HEK293 (cell line): ENCODE results near the gene RPL22.

ENCODE experiments used
- BCL11B ChIP-seq: fragments of 450-650 bp; formaldehyde crosslinking; IDR thresholded peaks from 2 replicates; pipeline ENCODE4 v1.5.1; 2016; ENCODE audit warnings: low read depth, missing biosample characterization, missing genetic modification characterization
- IKZF3 ChIP-seq: fragments of 450-650 bp; IDR thresholded peaks from 2 replicates; pipeline ENCODE4 v1.5.0; 2018; ENCODE audit warnings: missing biosample characterization, mild to moderate bottlenecking, missing genetic modification characterization, moderate library complexity
- KLF7 ChIP-seq: fragments of 450-650 bp; formaldehyde crosslinking; IDR thresholded peaks from 2 replicates; pipeline ENCODE4 v1.5.1; 2016; ENCODE audit warnings: missing biosample characterization, missing genetic modification characterization, borderline replicate concordance
- KLF8 ChIP-seq: fragments of 450-650 bp; formaldehyde crosslinking; IDR thresholded peaks from 2 replicates; pipeline ENCODE4 v1.5.1; 2016; ENCODE audit warnings: missing biosample characterization, missing genetic modification characterization
- OVOL3 ChIP-seq: fragments of 450-650 bp; formaldehyde crosslinking; IDR thresholded peaks from 2 replicates; pipeline ENCODE4 v1.5.1; 2016; ENCODE audit warnings: missing biosample characterization, missing genetic modification characterization
- SP7 ChIP-seq: fragments of 450-650 bp; formaldehyde crosslinking; IDR thresholded peaks from 2 replicates; pipeline ENCODE4 v1.5.1; 2016; ENCODE audit warnings: missing biosample characterization, missing genetic modification characterization
- TCF7L2 ChIP-seq: IDR thresholded peaks from 2 replicates; pipeline ENCODE4 v1.6.1; 2011; ENCODE audit warnings: low read depth, mild to moderate bottlenecking, inconsistent platforms, low read length, moderate library complexity, borderline replicate concordance
- YY2 ChIP-seq: fragments of 450-650 bp; formaldehyde crosslinking; IDR thresholded peaks from 2 replicates; pipeline ENCODE4 v1.5.1; 2016; ENCODE audit warnings: missing biosample characterization, missing genetic modification characterization
- ZBTB48 ChIP-seq: fragments of 450-650 bp; formaldehyde crosslinking; IDR thresholded peaks from 2 replicates; pipeline ENCODE4 v1.5.1; 2016; ENCODE audit warnings: missing biosample characterization, missing genetic modification characterization
- ZNF146 ChIP-seq: fragments of 450-650 bp; formaldehyde crosslinking; IDR thresholded peaks from 2 replicates; pipeline ENCODE4 v1.5.1; 2016; ENCODE audit warnings: missing biosample characterization, missing genetic modification characterization
- ZNF24 ChIP-seq: fragments of 450-650 bp; formaldehyde crosslinking; IDR thresholded peaks from 2 replicates; pipeline ENCODE4 v1.5.1; 2016; ENCODE audit warnings: missing biosample characterization, missing genetic modification characterization
- ZNF266 ChIP-seq: fragments of 450-650 bp; formaldehyde crosslinking; IDR thresholded peaks from 2 replicates; pipeline ENCODE4 v1.5.1; 2016; ENCODE audit warnings: missing biosample characterization, missing genetic modification characterization, low read depth
- ZNF341 ChIP-seq: fragments of 450-650 bp; formaldehyde crosslinking; IDR thresholded peaks from 2 replicates; pipeline ENCODE4; 2016; ENCODE audit warnings: low read depth, missing biosample characterization, missing genetic modification characterization
- ZNF37A ChIP-seq: fragments of 450-650 bp; IDR thresholded peaks from 2 replicates; pipeline ENCODE4 v1.5.1; 2018; ENCODE audit warnings: missing biosample characterization, missing genetic modification characterization
- ZNF548 ChIP-seq: fragments of 450-650 bp; formaldehyde crosslinking; IDR thresholded peaks from 2 replicates; pipeline ENCODE4 v1.5.1; 2016; ENCODE audit warnings: missing biosample characterization, missing genetic modification characterization
- ZNF571 ChIP-seq: fragments of 450-650 bp; formaldehyde crosslinking; IDR thresholded peaks from 2 replicates; pipeline ENCODE4 v1.5.0; 2017; ENCODE audit warnings: missing biosample characterization, missing genetic modification characterization
- ZNF658 ChIP-seq: fragments of 450-650 bp; formaldehyde crosslinking; IDR thresholded peaks from 2 replicates; pipeline ENCODE4; 2016; ENCODE audit warnings: missing biosample characterization, missing genetic modification characterization
- ZNF677 ChIP-seq: fragments of 450-650 bp; IDR thresholded peaks from 2 replicates; pipeline ENCODE4 v1.5.0; 2018; ENCODE audit warnings: missing biosample characterization, mild to moderate bottlenecking, missing genetic modification characterization, moderate library complexity
- ZNF777 ChIP-seq: fragments of 450-650 bp; formaldehyde crosslinking; IDR thresholded peaks from 2 replicates; pipeline ENCODE4 v1.5.1; 2017; ENCODE audit warnings: missing biosample characterization, missing genetic modification characterization, borderline replicate concordance
- ZNF843 ChIP-seq: fragments of 450-650 bp; formaldehyde crosslinking; IDR thresholded peaks from 2 replicates; pipeline ENCODE4 v1.5.1; 2016; ENCODE audit warnings: missing biosample characterization, missing genetic modification characterization
- ZXDB ChIP-seq: fragments of 450-650 bp; formaldehyde crosslinking; IDR thresholded peaks from 2 replicates; pipeline ENCODE4 v1.5.1; 2016; ENCODE audit warnings: missing biosample characterization, missing genetic modification characterization
- TF ChIP-seq, protein P1 (sequence below): fragments of 450-650 bp; IDR thresholded peaks from 2 replicates; pipeline ENCODE4 v1.5.1; 2018; ENCODE audit warnings: missing biosample characterization, mild to moderate bottlenecking, missing genetic modification characterization
- TF ChIP-seq, protein P2 (sequence below): fragments of 450-650 bp; formaldehyde crosslinking; IDR thresholded peaks from 2 replicates; pipeline ENCODE4 v1.5.1; 2017; ENCODE audit warnings: missing biosample characterization, missing genetic modification characterization
- TF ChIP-seq, protein P3 (sequence below): fragments of 450-650 bp; formaldehyde crosslinking; IDR thresholded peaks from 2 replicates; pipeline ENCODE4 v1.5.1; 2016; ENCODE audit warnings: missing biosample characterization, missing genetic modification characterization
- TF ChIP-seq, protein P4 (sequence below): fragments of 450-650 bp; formaldehyde crosslinking; optimal IDR thresholded peaks from 2 replicates; pipeline ENCODE3; 2016; ENCODE audit warnings: missing biosample characterization, mild to moderate bottlenecking, missing genetic modification characterization
- TF ChIP-seq, protein P5 (sequence below): fragments of 450-650 bp; formaldehyde crosslinking; IDR thresholded peaks from 2 replicates; pipeline ENCODE4 v1.5.1; 2016; ENCODE audit warnings: missing biosample characterization, missing genetic modification characterization
- TF ChIP-seq, protein P6 (sequence below): fragments of 450-650 bp; formaldehyde crosslinking; IDR thresholded peaks from 2 replicates; pipeline ENCODE4 v1.5.1; 2017; ENCODE audit warnings: missing biosample characterization, mild to moderate bottlenecking, missing genetic modification characterization, moderate library complexity
- TF ChIP-seq, protein P7 (sequence below): fragments of 450-650 bp; formaldehyde crosslinking; IDR thresholded peaks from 2 replicates; pipeline ENCODE4; 2016; ENCODE audit warnings: missing biosample characterization, missing genetic modification characterization

The RPL22 gene

DNA sequence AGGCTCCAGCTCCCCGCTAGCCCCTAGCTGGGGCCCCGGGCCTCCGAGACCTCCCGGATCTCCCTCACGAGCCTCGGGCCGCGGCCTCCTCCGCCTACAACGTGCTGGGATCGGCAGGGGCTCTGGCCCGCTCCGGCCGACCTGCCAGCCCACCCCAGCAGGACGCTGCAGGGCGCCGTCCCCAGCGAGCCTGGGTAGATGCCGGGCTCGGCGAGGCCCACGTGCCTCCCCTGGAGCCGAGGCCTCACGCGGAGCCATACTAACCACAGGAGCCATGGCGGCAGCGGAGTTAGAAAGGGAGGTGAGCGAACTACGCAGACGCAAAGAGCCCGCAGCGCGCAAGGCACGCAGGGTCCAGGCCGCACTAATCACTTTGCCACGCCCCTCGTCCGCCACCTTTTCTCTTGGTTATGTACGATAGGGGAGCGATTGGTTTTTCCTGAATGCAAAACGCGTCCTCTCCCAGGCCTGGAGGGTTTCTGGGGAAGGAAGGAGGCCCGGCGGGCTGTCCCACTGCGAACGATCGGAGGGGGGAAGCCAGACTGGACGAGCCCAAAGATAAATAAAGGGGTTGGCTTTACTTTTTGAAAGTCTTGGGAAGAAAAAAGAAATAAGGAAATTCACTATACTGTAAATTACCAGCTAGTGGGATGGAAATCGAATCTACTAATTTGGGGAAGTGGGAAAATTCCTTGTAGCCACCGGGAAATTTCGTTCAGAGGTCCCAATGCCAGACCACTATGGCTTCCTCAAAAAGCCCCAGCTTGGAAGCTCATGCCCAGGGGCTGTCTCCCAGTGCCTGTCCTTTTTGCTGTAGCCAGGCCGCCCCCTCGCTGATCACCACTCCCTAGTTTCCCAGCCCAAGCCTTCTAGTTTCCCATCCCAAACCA lies at the start of gene RPL22 (continued):
- TF ChIP-seq, protein P1, sequence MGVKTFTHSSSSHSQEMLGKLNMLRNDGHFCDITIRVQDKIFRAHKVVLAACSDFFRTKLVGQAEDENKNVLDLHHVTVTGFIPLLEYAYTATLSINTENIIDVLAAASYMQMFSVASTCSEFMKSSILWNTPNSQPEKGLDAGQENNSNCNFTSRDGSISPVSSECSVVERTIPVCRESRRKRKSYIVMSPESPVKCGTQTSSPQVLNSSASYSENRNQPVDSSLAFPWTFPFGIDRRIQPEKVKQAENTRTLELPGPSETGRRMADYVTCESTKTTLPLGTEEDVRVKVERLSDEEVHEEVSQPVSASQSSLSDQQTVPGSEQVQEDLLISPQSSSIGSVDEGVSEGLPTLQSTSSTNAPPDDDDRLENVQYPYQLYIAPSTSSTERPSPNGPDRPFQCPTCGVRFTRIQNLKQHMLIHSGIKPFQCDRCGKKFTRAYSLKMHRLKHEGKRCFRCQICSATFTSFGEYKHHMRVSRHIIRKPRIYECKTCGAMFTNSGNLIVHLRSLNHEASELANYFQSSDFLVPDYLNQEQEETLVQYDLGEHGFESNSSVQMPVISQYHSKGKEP (tag by site-specific recombination), result peak; percentile 70; the same call in 1 of the 2 replicates
- TF ChIP-seq ZNF548 (no peak), BCL11B (tag by site-specific recombination) (no peak), ZNF843 (peak; percentile 13; the same call in 1 of the 2 replicates), ZNF341 (tag by site-specific recombination) (peak; percentile 74), ZNF571 (tag by site-specific recombination) (no peak), ZNF24 (tag by site-specific recombination) (peak; percentile 35; the same call in 1 of the 2 replicates), ZXDB (peak; percentile 95), KLF7 (tag by site-specific recombination) (peak; percentile 89; the same call in 1 of the 2 replicates), IKZF3 (tag by site-specific recombination) (peak; percentile 96), ZNF777 (no peak), ZNF658 (tag by site-specific recombination) (no peak), OVOL3 (tag by site-specific recombination) (no peak), YY2 (tag by site-specific recombination) (peak; percentile 98), ZNF146 (tag by site-specific recombination) (no peak), ZBTB48 (tag by site-specific recombination) (peak; percentile 98), ZNF677 (no peak), SP7 (tag by site-specific recombination) (peak; percentile 78), TCF7L2 (no peak; the same call in 1 of the 2 replicates), ZNF37A (tag by site-specific recombination) (0 out of 2 replicates have a peak, but pooled peaks have one; percentile 13), KLF8 (tag by site-specific recombination) (peak; percentile 96), ZNF266 (tag by site-specific recombination) (no peak)
- TF ChIP-seq, protein P2, sequence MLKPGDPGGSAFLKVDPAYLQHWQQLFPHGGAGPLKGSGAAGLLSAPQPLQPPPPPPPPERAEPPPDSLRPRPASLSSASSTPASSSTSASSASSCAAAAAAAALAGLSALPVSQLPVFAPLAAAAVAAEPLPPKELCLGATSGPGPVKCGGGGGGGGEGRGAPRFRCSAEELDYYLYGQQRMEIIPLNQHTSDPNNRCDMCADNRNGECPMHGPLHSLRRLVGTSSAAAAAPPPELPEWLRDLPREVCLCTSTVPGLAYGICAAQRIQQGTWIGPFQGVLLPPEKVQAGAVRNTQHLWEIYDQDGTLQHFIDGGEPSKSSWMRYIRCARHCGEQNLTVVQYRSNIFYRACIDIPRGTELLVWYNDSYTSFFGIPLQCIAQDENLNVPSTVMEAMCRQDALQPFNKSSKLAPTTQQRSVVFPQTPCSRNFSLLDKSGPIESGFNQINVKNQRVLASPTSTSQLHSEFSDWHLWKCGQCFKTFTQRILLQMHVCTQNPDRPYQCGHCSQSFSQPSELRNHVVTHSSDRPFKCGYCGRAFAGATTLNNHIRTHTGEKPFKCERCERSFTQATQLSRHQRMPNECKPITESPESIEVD (tag by site-specific recombination), result no peak
- TF ChIP-seq, protein P3, sequence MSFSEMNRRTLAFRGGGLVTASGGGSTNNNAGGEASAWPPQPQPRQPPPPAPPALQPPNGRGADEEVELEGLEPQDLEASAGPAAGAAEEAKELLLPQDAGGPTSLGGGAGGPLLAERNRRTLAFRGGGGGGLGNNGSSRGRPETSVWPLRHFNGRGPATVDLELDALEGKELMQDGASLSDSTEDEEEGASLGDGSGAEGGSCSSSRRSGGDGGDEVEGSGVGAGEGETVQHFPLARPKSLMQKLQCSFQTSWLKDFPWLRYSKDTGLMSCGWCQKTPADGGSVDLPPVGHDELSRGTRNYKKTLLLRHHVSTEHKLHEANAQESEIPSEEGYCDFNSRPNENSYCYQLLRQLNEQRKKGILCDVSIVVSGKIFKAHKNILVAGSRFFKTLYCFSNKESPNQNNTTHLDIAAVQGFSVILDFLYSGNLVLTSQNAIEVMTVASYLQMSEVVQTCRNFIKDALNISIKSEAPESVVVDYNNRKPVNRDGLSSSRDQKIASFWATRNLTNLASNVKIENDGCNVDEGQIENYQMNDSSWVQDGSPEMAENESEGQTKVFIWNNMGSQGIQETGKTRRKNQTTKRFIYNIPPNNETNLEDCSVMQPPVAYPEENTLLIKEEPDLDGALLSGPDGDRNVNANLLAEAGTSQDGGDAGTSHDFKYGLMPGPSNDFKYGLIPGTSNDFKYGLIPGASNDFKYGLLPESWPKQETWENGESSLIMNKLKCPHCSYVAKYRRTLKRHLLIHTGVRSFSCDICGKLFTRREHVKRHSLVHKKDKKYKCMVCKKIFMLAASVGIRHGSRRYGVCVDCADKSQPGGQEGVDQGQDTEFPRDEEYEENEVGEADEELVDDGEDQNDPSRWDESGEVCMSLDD (tag by site-specific recombination), result no peak
- TF ChIP-seq, protein P4, sequence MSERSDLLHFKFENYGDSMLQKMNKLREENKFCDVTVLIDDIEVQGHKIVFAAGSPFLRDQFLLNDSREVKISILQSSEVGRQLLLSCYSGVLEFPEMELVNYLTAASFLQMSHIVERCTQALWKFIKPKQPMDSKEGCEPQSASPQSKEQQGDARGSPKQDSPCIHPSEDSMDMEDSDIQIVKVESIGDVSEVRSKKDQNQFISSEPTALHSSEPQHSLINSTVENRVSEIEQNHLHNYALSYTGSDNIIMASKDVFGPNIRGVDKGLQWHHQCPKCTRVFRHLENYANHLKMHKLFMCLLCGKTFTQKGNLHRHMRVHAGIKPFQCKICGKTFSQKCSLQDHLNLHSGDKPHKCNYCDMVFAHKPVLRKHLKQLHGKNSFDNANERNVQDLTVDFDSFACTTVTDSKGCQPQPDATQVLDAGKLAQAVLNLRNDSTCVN (tag by site-specific recombination), result peak; percentile 62
- TF ChIP-seq, protein P5, sequence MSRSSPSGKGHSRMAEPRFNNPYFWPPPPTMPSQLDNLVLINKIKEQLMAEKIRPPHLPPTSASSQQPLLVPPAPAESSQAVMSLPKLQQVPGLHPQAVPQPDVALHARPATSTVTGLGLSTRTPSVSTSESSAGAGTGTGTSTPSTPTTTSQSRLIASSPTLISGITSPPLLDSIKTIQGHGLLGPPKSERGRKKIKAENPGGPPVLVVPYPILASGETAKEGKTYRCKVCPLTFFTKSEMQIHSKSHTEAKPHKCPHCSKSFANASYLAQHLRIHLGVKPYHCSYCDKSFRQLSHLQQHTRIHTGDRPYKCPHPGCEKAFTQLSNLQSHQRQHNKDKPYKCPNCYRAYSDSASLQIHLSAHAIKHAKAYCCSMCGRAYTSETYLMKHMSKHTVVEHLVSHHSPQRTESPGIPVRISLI (tag by site-specific recombination), result no peak
- TF ChIP-seq, protein P6, sequence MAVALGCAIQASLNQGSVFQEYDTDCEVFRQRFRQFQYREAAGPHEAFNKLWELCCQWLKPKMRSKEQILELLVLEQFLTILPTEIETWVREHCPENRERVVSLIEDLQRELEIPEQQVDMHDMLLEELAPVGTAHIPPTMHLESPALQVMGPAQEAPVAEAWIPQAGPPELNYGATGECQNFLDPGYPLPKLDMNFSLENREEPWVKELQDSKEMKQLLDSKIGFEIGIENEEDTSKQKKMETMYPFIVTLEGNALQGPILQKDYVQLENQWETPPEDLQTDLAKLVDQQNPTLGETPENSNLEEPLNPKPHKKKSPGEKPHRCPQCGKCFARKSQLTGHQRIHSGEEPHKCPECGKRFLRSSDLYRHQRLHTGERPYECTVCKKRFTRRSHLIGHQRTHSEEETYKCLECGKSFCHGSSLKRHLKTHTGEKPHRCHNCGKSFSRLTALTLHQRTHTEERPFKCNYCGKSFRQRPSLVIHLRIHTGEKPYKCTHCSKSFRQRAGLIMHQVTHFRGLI, result no peak
- TF ChIP-seq, protein P7, sequence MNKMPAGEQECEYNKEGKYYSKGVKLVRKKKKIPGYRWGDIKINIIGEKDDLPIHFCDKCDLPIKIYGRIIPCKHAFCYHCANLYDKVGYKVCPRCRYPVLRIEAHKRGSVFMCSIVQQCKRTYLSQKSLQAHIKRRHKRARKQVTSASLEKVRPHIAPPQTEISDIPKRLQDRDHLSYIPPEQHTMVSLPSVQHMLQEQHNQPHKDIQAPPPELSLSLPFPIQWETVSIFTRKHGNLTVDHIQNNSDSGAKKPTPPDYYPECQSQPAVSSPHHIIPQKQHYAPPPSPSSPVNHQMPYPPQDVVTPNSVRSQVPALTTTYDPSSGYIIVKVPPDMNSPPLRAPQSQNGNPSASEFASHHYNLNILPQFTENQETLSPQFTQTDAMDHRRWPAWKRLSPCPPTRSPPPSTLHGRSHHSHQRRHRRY (tag by site-specific recombination), result no peak
